Measurements from ENCODE around the gene SLC12A5. TPM values are rescaled to one million over a fixed set of nuclear protein-coding genes. Genes with fewer than 3 reads are reported as not detected.
A peak's percentile ranks its signal among the peaks of the same experiment; 100 is the strongest.

Gene SLC12A5
- total and polyA plus RNA-seq, 2 of the 4 experiments (the other 2 are of a cell fraction), result 2.2 TPM; not detected in 1

- TF ChIP-seq FOS (IDR thresholded peaks at IDR 0.05; ENCODE audit: low read depth, low read length) (no peak), ELK1 (IDR thresholded peaks at IDR 0.05; ENCODE audit: borderline replicate concordance, low read depth, low read length) (no peak), SMC3 (IDR thresholded peaks at IDR 0.05; ENCODE audit: low read depth, low read length) (no peak), CHD1 (IDR thresholded peaks at IDR 0.05; ENCODE audit: low read depth, low read length) (no peak), NFE2L2 (IDR thresholded peaks at IDR 0.05; ENCODE audit: low read depth, low read length) (no peak)
- H3K4me1 ChIP-seq (ENCODE audit: control insufficient read depth, insufficient read depth, low read length), result no peaks in the 10 kb centered on the region
- no peak overlapping the region for H2BK15ac ChIP-seq (ENCODE audit: low read depth, low read length)
- no peak overlapping the region for H2AK9ac ChIP-seq (replicated peaks; ENCODE audit: low read depth, low read length, poor library complexity)
- H3K9me3 ChIP-seq (ENCODE audit: control insufficient read depth, insufficient read depth, low read length), result peaks cover 14% of the 10 kb centered on the region
- no peak overlapping the region for H3K56ac ChIP-seq (ENCODE audit: extremely low read depth, insufficient read depth, low read length)
- no peak for DNase-seq
- H3K27me3 ChIP-seq (ENCODE audit: control insufficient read depth, insufficient read depth, low read length), result peaks cover 64% of the 10 kb centered on the region
- no peak overlapping the region for H3K4ac ChIP-seq (ENCODE audit: low read depth, low read length)
- H3K4me3 ChIP-seq (ENCODE audit: insufficient read depth, low read depth, low read length), result no peak overlapping the region
- no peak overlapping the region for H2BK5ac ChIP-seq (ENCODE audit: low read depth, low read length, poor library complexity, severe bottlenecking)
- H3K14ac ChIP-seq (replicated peaks; ENCODE audit: low read depth, low read length), result no peak overlapping the region
- BruUV-seq (replicated peaks), result no TSS peak
- no peak overlapping the region for H3K27ac ChIP-seq (ENCODE audit: insufficient read depth, low read length)
- H2AFZ ChIP-seq (replicated peaks; ENCODE audit: low read length, poor library complexity), result peak overlapping the region; percentile 24
- ChIA-PET CTCF (interaction anchor here (0.6 to 1.7 kb wide), 3 partner anchors 10 to 265 kb away, joined by 3 to 5 read pairs (median 3); no protein-coding TSS in a partner anchor), POLR2A (ENCODE audit: unreplicated experiment) (no interaction called here)
- intact Hi-C loops (cut with micrococcal nuclease) (loop anchor here (2.0 to 10.0 kb wide), 2 partner anchors 334 to 470 kb away; partner anchors contain the start of gene EPPIN), in situ Hi-C loops (cut with MboI; ENCODE audit: low sequenced_read_pairs) (no loop called here), dilution Hi-C loops (cut with HindIII; ENCODE audit: low sequenced_read_pairs, unreplicated experiment) (no loop called here)
- H3K36me3 ChIP-seq (ENCODE audit: control insufficient read depth, insufficient read depth, low read length), result no peaks in the 10 kb centered on the region
- no peak overlapping the region for H2BK120ac ChIP-seq (ENCODE audit: low read depth, low read length)
- H3K23ac ChIP-seq (ENCODE audit: low read depth, low read length), result no peak overlapping the region
- H4K91ac ChIP-seq (ENCODE audit: insufficient read depth, low read depth, low read length), result no peak overlapping the region
- no peak for ATAC-seq (ENCODE audit: low read depth)
- no peak overlapping the region for H2AK5ac ChIP-seq (ENCODE audit: low read depth, low read length)
- no peak overlapping the region for H3K18ac ChIP-seq (ENCODE audit: low read depth, low read length)
- 45% methylated on average over 2 of the region's 7 CpGs; no CpG with 5 or more reads in 1 of the 2 experiments for WGBS, 2 experiments (ENCODE audit: extremely low coverage in 2 of 2, insufficient read length in 1 of 2)
- H4K20me1 ChIP-seq (ENCODE audit: insufficient read depth, low read length), result no peaks in the 10 kb centered on the region
- H3K9me1 ChIP-seq (ENCODE audit: insufficient read depth, low read length), result no peaks in the 10 kb centered on the region
- H3K79me1 ChIP-seq (ENCODE audit: low read depth in 1 of 2, low read length in 2 of 2), result no peaks in the 10 kb centered on the region
- H4K8ac ChIP-seq (ENCODE audit: low read depth in 2 of 2, low read length in 2 of 2), result no peak overlapping the region
- no peak overlapping the region for H2BK20ac ChIP-seq (ENCODE audit: low read depth, low read length)
- H3K9ac ChIP-seq (ENCODE audit: low read depth, low read length), result no peak overlapping the region
- H3K4me2 ChIP-seq (ENCODE audit: low read depth, low read length), result no peak overlapping the region
- H4K5ac ChIP-seq (ENCODE audit: low read depth, low read length), result no peak overlapping the region
These were observed 14.3 kb upstream of the SLC12A5 start for GRCh38 chr20:46014517-46015396.
